SW480 (cell line): Measurements from ENCODE around the gene MLXIP.
"Not testable (repeated sequence)": the region's sequence is repeated elsewhere in the genome, so short reads cannot be mapped to it uniquely, and the experiment has no call there.

Experiments
- DNase-seq: peaks from one replicate; pipeline ENCODE4 v3.0.0-alpha.2; 2016; ENCODE audit warnings: low spot score

Gene MLXIP

GRCh38 chr12:122078141-122079032 is at the start of gene MLXIP:
TSS of gene MLXIP (plus strand) at chr12:122078756. CDS start at chr12:122078854, 98 bp downstream.
- peak; percentile 90 for DNase-seq

- no peak for DNase-seq
These were observed 49.5 kb upstream of the MLXIP start for GRCh38 chr12:122028905-122029560.

GRCh38 chr12:122029620-122030423 is 48.7 kb upstream of the MLXIP start:
- peak; percentile 25 for DNase-seq

GRCh38 chr12:122030424-122031035 is 48.0 kb upstream of the MLXIP start:
- no peak for DNase-seq

- no peak for DNase-seq
These were observed 47.0 kb upstream of the MLXIP start for GRCh38 chr12:122031342-122032216.

- DNase-seq = no peak
These were observed 46.0 kb upstream of the MLXIP start for GRCh38 chr12:122032580-122032979.

GRCh38 chr12:122035292-122035691 is 43.3 kb upstream of the MLXIP start:
- no peak for DNase-seq

- DNase-seq = no peak
These were observed 42.4 kb upstream of the MLXIP start for GRCh38 chr12:122036153-122036552.

GRCh38 chr12:122040579-122041386 is 37.8 kb upstream of the MLXIP start:
- DNase-seq = no peak

- DNase-seq = not testable (repeated sequence)
These were observed 37.1 kb upstream of the MLXIP start for GRCh38 chr12:122041458-122041857.

- DNase-seq = no peak
These were observed 35.6 kb upstream of the MLXIP start for GRCh38 chr12:122042910-122043309.

- DNase-seq = no peak
These were observed 35.1 kb upstream of the MLXIP start for GRCh38 chr12:122043476-122043875.

- DNase-seq = no peak
These were observed 33.3 kb upstream of the MLXIP start for GRCh38 chr12:122045262-122045661.

- no peak for DNase-seq
These were observed 32.4 kb upstream of the MLXIP start for GRCh38 chr12:122046145-122046544.

- DNase-seq = no peak
These were observed 30.4 kb upstream of the MLXIP start for GRCh38 chr12:122048151-122048550.

- DNase-seq = no peak
These were observed 28.7 kb upstream of the MLXIP start for GRCh38 chr12:122049827-122050226.

- DNase-seq = no peak
These were observed 27.9 kb upstream of the MLXIP start for GRCh38 chr12:122050706-122051105.

GRCh38 chr12:122051231-122051876 is 27.2 kb upstream of the MLXIP start:
- DNase-seq = no peak

- no peak for DNase-seq
These were observed 26.3 kb upstream of the MLXIP start for GRCh38 chr12:122052285-122052684.
